Astrocyte (in vitro differentiated cells and primary cell): ENCODE results near the gene IFT81.

Experiments used
- EZH2 ChIP-seq: IDR thresholded peaks from 2 replicates; pipeline ENCODE4 v1.6.1; 2012; ENCODE audit warnings: mild to moderate bottlenecking, low read length, inconsistent platforms; ENCODE audit not compliant: insufficient read depth
- TF ChIP-seq, protein P1 (sequence below): IDR thresholded peaks from 2 replicates; pipeline ENCODE4 v1.5.1; 2011; ENCODE audit warnings: low read depth, mild to moderate bottlenecking, inconsistent platforms, low read length, moderate library complexity; ENCODE audit not compliant: insufficient read depth

DNA sequence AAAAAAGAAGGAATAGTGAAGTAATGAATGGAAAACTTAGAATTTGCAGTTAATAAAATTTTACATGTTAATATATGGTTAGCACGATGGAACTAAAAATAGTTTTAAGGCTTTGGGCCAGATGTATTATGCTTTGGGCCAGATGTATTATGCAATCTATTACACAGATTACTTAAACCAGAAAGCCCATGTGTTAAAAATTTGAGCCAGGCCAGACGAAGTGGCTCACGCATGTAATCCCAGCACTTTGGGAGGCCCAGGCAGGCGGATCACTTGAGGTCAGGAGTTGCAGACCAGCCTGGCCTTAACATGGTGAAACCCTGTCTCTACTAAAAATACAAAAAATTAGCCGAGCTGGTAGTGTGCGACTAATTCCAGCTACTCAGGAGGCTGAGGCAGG, 17.2 kb downstream of the IFT81 start:
- TF ChIP-seq, protein P1, sequence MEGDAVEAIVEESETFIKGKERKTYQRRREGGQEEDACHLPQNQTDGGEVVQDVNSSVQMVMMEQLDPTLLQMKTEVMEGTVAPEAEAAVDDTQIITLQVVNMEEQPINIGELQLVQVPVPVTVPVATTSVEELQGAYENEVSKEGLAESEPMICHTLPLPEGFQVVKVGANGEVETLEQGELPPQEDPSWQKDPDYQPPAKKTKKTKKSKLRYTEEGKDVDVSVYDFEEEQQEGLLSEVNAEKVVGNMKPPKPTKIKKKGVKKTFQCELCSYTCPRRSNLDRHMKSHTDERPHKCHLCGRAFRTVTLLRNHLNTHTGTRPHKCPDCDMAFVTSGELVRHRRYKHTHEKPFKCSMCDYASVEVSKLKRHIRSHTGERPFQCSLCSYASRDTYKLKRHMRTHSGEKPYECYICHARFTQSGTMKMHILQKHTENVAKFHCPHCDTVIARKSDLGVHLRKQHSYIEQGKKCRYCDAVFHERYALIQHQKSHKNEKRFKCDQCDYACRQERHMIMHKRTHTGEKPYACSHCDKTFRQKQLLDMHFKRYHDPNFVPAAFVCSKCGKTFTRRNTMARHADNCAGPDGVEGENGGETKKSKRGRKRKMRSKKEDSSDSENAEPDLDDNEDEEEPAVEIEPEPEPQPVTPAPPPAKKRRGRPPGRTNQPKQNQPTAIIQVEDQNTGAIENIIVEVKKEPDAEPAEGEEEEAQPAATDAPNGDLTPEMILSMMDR = no peak
- no peak for TF ChIP-seq EZH2
